PFSK-1 (cell line): ENCODE data around the gene PITPNM3.

Source experiments
- FOXP2 ChIP-seq: optimal IDR thresholded peaks from 2 replicates; pipeline ENCODE3; 2011; ENCODE audit warnings: borderline replicate concordance, control low read depth, inconsistent platforms; ENCODE audit not compliant: insufficient read depth; ENCODE audit errors: extremely low read length, extremely low read depth
- POLR2AphosphoS5 ChIP-seq: IDR thresholded peaks from 2 replicates; pipeline ENCODE4 v1.6.1; 2012; ENCODE audit warnings: low read depth, mild to moderate bottlenecking, control low read depth, low read length, moderate library complexity
- REST ChIP-seq, 2 experiments: IDR thresholded peaks; 2 replicates each; pipeline versions ENCODE4 v1.6.1 to v1.8.0; 2011 to 2012; ENCODE audit warnings: low read depth in 2 of 2, low read length in 2 of 2, control low read depth in 1 of 2, inconsistent platforms in 1 of 2, mild to moderate bottlenecking in 1 of 2, moderate library complexity in 1 of 2; ENCODE audit not compliant: insufficient read depth in 1 of 2
- SIN3A ChIP-seq: IDR thresholded peaks from 2 replicates; pipeline ENCODE4 v1.6.1; 2012; ENCODE audit warnings: mild to moderate bottlenecking, low read length, moderate library complexity, borderline replicate concordance; ENCODE audit not compliant: insufficient read depth
- TAF1 ChIP-seq: IDR thresholded peaks from 2 replicates; pipeline ENCODE4 v1.6.1; 2012; ENCODE audit warnings: low read length, control low read depth, borderline replicate concordance; ENCODE audit not compliant: insufficient read depth

Gene PITPNM3

GRCh38 chr17:6545291-6545690, 11.1 kb downstream of the PITPNM3 start:
- no peak for TF ChIP-seq POLR2AphosphoS5
- no peak for TF ChIP-seq TAF1
- TF ChIP-seq SIN3A, result no peak
- no peak for TF ChIP-seq FOXP2
- no peak for TF ChIP-seq REST (IDR thresholded peaks at IDR 0.05; ENCODE audit: insufficient read depth in 1 of 2, low read depth in 2 of 2, low read length in 2 of 2)

- TF ChIP-seq TAF1, result no peak
- no peak for TF ChIP-seq REST (IDR thresholded peaks at IDR 0.05; ENCODE audit: insufficient read depth in 1 of 2, low read depth in 2 of 2, low read length in 2 of 2)
- TF ChIP-seq POLR2AphosphoS5, result no peak
- TF ChIP-seq SIN3A, result no peak
- no peak for TF ChIP-seq FOXP2
These were observed 12.4 kb downstream of the PITPNM3 start for GRCh38 chr17:6544011-6544370.

GRCh38 chr17:6543079-6544010, 13.0 kb downstream of the PITPNM3 start:
- TF ChIP-seq TAF1, result no peak
- no peak for TF ChIP-seq REST (IDR thresholded peaks at IDR 0.05; ENCODE audit: insufficient read depth in 1 of 2, low read depth in 2 of 2, low read length in 2 of 2)
- TF ChIP-seq SIN3A, result no peak
- no peak for TF ChIP-seq POLR2AphosphoS5
- no peak for TF ChIP-seq FOXP2

- TF ChIP-seq TAF1 (no peak), POLR2AphosphoS5 (no peak), FOXP2 (no peak), SIN3A (no peak), REST (IDR thresholded peaks at IDR 0.05; ENCODE audit: insufficient read depth in 1 of 2, low read depth in 2 of 2, low read length in 2 of 2) (no peak)
These were observed 13.8 kb downstream of the PITPNM3 start for GRCh38 chr17:6542577-6542976.
